GM21528 (cell line): Measurements from ENCODE around the gene RAD17.
"Not testable (repeated sequence)": the region's sequence is repeated elsewhere in the genome, so short reads cannot be mapped to it uniquely, and the experiment has no call there.

ENCODE experiments used
- ATAC-seq: cut with Tn5 transposase; IDR thresholded peaks from one replicate; pipeline ENCODE4 v1.9.1; 2021; ENCODE audit warnings: mild to moderate bottlenecking, moderate library complexity; ENCODE audit not compliant: unreplicated experiment, low FRiP score

RAD17 gene

DNA sequence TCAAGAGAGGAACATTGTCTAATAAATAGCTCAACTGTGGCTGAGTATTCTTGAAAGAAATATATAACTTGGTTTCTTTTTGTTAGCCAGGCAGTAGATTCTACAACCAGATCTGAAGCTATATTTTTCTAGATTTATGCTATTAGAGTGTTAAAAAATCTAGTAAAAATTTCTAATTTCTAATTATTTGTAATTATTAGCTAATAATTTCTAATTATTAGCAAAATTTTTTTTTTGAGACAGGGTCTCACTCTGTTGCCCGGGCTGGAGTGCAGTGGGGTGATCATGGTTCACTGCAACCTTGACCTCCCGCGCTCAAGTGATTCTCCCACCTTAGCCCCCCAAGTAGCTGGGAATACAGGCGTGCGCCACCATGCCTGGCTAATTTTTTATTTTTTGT lies 2.8 kb downstream of the RAD17 start:
- ATAC-seq, result no peak

DNA sequence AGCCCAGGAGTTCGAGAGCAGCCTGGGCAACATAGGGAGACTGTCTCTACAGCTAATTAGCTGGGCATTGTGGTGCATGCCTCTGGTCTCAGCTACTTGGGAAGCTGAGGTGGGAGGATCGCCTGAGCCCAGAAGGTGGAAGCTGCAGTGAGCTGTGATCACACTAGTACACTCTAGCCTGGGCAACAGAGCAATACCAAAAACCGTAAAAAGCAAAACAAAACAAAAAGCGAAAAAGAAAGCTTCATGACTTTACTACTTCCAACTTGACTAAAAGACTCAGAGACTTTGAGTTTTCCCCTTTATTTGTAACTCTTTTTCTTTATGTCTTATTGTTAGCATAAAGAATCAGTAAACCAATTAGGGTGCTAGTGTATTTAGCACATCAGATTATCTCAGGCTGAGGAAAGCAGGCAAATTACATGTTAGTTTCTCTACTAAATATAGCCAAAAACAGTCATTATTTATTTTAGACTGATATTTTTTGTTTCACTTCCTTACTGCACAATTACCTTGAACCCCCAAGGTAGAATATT lies 5.4 kb downstream of the RAD17 start:
- peak; percentile 60 for ATAC-seq

GRCh38 chr5:69378376-69378775 lies 8.8 kb downstream of the RAD17 start:
- ATAC-seq, result no peak

DNA sequence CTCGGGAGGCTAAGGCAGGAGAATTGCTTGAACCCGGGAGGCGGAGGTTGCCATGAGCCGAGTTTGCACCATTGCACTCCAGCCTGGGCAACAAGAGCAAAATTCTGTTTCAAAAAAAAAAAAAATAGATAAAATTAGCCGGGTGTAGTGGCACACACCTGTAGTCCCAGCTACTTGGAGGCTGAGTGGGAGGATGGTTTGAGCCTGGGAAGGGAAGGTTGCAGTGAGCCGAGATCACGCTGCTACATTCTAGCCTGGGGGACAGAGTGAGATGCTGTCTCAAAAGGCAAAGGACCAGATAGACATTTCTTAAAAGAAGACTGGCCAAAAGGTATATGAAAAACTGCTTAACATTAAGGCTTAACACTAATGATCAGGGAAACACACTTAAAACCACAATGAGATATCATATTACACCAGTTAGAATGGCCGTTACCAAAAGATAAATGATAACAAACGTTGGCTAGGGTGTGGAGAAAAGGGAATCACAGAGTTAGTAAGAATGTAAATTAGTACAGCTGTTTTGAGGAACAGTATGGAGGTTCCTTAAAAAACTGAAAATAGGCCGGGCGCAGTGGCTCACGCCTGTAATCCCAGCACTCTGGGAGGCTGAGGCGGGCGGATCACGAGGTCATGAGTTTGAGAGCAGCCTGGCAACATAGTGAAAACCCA lies 35.2 kb downstream of the RAD17 start:
- no peak for ATAC-seq

GRCh38 chr5:69414885-69415583 lies 45.4 kb downstream of the RAD17 start, which contains the start of gene MARVELD2:
Gene MARVELD2 (plus strand): TSS chr5:69415116. CDS start chr5:69419386, 4,270 bp downstream.
- ATAC-seq, result no peak

- ATAC-seq, result no peak
Measured at GRCh38 chr5:69415584-69415958, 46.0 kb downstream of the RAD17 start.

DNA sequence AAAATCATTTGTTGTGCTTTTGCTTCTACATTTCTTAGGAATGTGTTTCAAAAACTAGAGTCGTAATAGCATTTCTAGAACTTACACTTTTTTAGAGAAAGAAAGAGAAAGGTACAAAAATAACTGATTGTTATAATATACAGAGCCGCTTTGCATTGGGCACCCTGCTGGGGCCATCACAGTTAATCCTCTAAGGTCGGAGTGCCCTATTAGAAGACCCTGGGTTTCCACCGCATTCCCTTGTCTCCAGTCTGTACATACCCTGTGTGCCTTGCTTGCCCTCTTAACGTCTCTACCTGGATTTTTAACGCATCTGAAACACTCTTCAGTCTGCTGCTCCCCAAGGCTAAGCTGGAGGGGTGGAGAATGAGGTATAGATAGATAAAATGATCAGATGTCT lies 46.6 kb downstream of the RAD17 start:
- ATAC-seq, result no peak

DNA sequence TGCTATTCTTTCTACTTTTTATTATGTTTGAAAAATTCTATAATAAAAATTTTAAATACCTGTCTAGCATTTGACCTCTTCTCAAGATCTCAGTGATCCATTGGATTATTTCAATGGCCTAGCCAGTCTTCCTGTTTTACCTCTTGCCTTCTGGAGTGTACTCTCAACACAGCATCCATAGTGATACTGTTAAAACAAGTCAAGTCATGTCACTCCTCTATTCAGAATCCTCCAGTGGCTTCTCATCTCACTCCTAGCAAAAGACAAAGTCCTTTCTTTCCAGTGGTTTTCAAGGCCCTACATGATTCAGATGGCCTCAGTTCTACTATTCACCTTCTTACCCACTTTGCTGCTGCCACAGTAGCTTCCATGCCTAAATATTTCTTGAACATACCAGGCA lies 47.1 kb downstream of the RAD17 start:
- no peak for ATAC-seq

- ATAC-seq, result no peak
Measured at GRCh38 chr5:69418554-69418953, 48.9 kb downstream of the RAD17 start.

GRCh38 chr5:69431424-69432303 lies 62.0 kb downstream of the RAD17 start:
- ATAC-seq, result no peak

DNA sequence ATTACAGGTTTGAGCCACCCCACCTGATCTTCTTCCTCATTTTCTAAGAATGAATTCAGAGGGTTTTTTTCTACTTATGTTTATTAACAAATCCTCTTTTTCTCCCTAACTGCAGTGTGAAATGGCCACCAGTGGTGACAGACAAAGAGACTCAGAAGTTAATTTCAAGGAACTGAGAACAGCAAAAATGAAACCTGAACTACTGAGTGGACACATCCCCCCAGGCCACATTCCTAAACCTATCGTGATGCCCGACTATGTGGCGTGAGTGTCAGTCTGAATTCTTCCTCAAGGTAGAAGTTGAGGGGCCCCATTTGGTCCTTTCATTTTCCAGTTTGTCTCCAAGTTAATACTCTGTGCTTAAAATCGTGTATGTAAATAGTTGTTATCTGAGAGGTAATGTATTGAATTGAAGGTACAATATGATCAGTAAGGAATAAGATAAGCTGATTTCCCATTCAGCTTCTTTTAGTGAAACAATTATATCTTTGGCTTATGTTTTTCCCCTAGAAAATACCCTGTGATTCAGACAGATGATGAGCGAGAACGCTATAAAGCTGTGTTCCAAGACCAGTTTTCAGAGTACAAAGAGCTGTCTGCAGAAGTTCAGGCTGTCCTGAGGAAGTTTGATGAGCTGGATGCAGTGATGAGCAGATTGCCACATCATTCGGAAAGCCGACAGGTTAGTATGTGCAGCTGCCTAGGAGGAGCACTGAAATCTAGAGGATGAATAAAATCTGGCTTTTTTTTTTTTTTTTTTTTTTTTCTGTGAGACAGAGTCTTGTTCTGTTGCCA lies 63.0 kb downstream of the RAD17 start:
- peak; percentile 58 for ATAC-seq

DNA sequence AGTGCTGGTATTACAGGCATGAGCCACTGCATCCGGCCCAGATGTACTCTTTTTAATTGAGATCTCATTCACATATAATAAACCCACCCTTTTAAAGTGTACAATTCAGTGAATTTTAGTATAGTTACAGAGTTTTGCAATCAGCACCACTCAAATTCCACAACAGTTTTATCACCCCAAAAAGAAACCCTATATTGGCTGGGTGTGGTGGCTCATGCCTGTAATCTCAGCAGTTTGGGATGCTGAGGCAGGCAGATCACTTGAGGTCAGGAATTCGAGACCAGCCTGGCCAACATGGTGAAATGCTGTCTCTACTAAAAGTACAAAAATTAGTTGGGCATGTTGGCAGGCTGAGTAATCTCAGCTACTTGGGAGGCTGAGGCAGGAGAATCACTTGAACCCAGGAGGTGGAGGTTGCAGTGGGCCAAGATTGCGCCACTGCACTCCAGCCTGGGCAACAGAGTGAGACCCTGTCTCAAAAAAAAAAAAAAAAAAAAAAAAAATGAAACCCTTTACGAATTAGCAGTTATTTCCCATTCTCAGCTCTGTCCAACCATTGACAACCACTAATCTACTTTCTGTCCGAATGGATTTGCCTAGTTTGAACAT lies 65.8 kb downstream of the RAD17 start:
- ATAC-seq, result not testable (repeated sequence)

DNA sequence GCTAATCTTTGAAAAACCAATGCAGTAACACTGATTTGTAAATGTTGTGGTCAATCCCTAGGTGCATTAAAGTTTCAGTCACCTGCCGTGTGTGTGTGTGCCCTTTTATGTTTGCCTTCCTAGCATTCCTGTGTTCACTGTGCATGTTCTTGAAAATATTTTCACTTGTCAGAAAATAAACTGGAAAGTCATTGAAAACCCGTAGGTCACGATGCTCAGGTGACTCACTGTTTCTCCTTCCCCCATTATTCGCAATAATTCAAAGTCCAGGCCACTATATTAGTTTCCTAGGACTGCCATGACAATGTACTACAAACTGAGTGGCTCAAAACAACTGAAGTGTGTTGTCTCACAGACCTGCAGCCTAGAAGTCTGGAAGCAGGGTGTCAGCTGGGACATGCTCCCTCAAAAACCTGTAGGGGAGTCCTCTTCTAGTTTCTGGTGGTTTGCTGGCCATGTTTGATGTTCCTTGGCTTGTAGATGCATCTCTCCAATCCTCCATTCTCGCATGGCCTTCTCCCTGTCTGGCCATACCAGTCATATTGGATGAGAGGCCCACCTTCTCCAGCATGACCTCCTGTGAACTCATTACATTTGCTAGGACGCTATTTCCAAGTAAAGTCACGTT lies 74.6 kb downstream of the RAD17 start:
- no peak for ATAC-seq

GRCh38 chr5:69449511-69449910 lies 79.9 kb downstream of the RAD17 start:
- no peak for ATAC-seq

DNA sequence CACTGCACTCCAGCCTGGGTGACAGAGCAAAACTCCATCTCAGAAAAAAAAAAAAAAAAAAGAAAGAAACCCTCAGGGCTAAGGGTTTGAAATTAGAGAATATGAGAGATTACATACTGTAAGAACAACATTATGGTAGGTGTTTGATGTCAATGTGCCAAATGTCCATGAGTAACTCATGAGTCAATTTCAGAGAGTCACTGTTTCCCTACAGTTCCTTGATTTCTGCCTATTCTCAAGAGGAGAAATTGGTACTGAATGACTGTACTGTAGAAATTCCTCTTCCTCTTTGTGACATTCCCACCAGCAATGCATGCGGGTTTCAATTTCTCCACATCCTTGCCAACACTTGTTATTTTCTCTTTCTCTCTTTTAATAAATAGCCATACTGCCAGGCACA lies 80.5 kb downstream of the RAD17 start:
- ATAC-seq, result no peak

DNA sequence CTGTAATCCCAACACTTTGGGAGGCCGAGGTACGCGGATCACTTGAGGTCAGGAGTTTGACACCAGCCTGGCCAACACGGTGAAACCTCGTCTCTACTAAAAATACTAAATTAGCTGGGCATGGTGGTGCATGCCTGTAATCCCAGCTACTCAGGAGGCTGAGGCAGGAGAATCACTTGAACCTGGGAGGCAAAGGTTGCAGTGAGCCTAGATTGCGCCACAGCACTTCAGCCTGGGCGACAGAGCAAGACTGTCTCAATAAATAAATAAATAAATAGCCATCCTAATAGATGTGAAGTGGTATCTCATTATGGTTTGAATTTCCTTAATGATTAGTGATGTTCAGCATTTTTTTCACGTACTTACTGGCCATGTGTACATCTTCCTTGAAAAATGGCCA lies 80.9 kb downstream of the RAD17 start:
- ATAC-seq, result not testable (repeated sequence)

- ATAC-seq, result no peak
Measured at GRCh38 chr5:69451941-69452647, 82.5 kb downstream of the RAD17 start.

- ATAC-seq, result not testable (repeated sequence)
Measured at GRCh38 chr5:69453487-69453886, 83.9 kb downstream of the RAD17 start.
